Subcutaneous adipose tissue (tissue), 4 donors: Measurements from ENCODE around the gene SRGAP3. TPM values are rescaled to one million over a fixed set of nuclear protein-coding genes. Genes with fewer than 3 reads are reported as not detected.

Source experiments
- total RNA-seq, 4 donors: library from RNA; depleted of rRNA; stranded (reverse); fragments of >200 nt; gene quantifications; one replicate each; pipeline ENCODE4 v1.1.0, GENCODE V29; 2016
- TF ChIP-seq, protein P1 (sequence below): fragments of 450-650 bp; IDR thresholded peaks from one replicate; pipeline ENCODE4 v1.5.1; 2016; ENCODE audit warnings: low read depth, mild to moderate bottlenecking, control low read depth, antibody characterized with exemption, moderate library complexity

Gene SRGAP3
- total RNA-seq, 4 donors from 2014 or later, result 1.6 to 14.1 (median 8.9) TPM

DNA sequence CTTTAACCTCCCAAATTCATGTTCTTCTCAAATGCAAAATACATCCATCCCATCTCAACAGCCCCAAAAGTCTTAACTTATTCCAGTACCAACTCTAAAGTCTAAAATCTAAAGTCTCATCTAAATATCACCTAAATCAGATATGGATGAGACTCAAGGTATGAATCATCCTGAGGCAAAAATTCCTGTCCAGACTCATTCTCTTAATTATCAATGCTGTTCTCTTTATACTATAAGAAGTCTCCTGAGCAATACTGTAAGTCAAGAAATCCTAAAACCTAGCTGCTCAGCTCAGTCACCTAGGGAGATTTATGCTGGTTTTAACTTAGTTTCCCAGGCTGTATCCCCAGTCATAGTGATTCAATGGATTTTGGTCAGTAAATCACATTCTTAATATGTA lies 297.3 kb downstream of the SRGAP3 start:
- TF ChIP-seq, protein P1, sequence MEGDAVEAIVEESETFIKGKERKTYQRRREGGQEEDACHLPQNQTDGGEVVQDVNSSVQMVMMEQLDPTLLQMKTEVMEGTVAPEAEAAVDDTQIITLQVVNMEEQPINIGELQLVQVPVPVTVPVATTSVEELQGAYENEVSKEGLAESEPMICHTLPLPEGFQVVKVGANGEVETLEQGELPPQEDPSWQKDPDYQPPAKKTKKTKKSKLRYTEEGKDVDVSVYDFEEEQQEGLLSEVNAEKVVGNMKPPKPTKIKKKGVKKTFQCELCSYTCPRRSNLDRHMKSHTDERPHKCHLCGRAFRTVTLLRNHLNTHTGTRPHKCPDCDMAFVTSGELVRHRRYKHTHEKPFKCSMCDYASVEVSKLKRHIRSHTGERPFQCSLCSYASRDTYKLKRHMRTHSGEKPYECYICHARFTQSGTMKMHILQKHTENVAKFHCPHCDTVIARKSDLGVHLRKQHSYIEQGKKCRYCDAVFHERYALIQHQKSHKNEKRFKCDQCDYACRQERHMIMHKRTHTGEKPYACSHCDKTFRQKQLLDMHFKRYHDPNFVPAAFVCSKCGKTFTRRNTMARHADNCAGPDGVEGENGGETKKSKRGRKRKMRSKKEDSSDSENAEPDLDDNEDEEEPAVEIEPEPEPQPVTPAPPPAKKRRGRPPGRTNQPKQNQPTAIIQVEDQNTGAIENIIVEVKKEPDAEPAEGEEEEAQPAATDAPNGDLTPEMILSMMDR, result no peak

- TF ChIP-seq, protein P1, result no peak
Observed at GRCh38 chr3:8945890-8946600, 303.4 kb downstream of the SRGAP3 start.

DNA sequence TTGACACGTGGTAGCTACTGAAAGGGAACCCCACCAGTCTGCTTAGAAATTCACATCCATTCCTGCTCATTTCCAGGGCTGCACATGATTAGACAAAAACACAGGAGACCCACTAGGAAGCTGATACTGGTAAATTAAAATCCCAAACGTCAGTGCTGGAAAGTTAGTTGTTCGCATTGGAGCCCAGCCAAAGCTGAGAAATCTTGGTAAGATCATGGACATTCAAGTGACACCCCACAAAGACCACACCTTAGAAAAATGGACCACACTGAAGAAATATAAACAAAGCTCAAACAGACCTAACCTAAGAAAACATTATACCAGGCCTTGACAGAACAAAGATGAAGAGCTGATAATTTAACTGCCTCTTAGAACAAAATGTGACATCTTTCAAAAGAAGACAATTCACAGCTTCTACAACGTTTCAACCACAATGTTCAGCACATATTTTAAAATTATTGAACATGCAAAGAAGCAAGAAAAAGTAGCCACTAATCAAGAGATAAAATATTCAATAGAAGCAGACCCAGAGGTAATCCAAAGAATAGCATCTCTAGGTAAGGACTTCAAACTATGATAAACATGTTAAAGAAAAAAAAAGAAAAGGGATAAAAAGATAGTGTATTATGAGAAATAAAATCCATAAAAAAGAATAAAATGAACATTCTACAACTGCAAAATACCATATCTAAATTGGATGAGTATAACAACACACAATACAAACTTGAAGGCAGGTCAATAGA lies 306.5 kb downstream of the SRGAP3 start:
- TF ChIP-seq, protein P1, result no peak

DNA sequence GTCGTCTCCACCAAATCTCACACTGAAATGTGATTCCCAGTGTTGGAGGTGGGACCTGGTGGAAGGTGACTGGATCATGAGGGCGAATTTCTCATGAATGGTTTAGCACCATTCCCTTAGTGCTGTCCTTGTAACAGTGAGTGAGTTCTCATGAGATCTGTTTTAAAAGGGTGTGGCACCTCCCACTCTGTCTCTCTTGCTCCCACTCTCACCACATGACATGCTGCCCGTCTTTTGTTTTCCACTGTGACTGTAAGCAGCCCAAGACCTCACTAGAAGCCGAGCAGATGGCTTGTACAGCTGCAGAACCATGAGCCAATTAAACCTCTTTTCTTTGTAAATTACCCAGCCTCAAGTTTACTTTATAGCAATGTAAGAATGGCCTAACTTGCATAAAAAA lies 307.3 kb downstream of the SRGAP3 start:
- TF ChIP-seq, protein P1, result no peak

DNA sequence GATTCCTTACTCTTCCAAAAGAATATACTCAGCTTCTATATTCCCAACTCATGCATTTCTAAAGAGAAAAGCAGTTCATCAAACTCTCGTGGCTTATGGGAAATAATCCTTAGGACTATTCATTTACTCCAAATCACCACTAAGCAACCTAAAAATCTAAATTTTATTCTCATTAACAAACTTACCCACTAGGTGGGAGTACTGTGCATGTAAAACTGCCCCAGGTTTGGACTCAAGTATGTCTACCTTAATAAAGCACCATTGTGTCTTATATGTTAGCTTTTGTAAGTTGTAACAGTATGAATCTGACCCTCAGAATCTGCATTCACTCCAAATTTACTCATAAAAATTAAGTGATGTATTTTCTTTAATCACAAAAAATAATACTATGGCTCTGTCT lies 311.4 kb downstream of the SRGAP3 start:
- TF ChIP-seq, protein P1, result no peak

GRCh38 chr3:8937064-8938020 lies 312.1 kb downstream of the SRGAP3 start:
- TF ChIP-seq, protein P1, result no peak
